A673 (cell line): ENCODE data around the gene CHST9.

ENCODE experiments used
- CTCF ChIP-seq: fragments of 300-800, 200-600 bp; sonication (generic); conservative IDR thresholded peaks from 2 replicates; pipeline ENCODE4 v1.5.1; 2017; ENCODE audit warnings: low read depth, mild to moderate bottlenecking, antibody characterized with exemption, low read length, moderate library complexity, mixed read lengths
- EZH2 ChIP-seq: fragments of 200-600 bp; sonication (generic); IDR thresholded peaks from 2 replicates; pipeline ENCODE4 v1.6.1; 2017; ENCODE audit warnings: borderline replicate concordance, low read depth, mild to moderate bottlenecking, mixed read lengths, antibody characterized with exemption, low read length; ENCODE audit not compliant: poor library complexity, severe bottlenecking

- no peak for TF ChIP-seq CTCF
- no peak for TF ChIP-seq EZH2
These were observed 29.7 kb upstream of the CHST9 start for GRCh38 chr18:27214831-27215230.
